Measurements from ENCODE around the gene CACNA2D3. TPM values are rescaled to one million over a fixed set of nuclear protein-coding genes. Genes with fewer than 3 reads are reported as not detected.

Gene CACNA2D3
- total RNA-seq, 1 experiment from 2014 or later = not detected

DNA sequence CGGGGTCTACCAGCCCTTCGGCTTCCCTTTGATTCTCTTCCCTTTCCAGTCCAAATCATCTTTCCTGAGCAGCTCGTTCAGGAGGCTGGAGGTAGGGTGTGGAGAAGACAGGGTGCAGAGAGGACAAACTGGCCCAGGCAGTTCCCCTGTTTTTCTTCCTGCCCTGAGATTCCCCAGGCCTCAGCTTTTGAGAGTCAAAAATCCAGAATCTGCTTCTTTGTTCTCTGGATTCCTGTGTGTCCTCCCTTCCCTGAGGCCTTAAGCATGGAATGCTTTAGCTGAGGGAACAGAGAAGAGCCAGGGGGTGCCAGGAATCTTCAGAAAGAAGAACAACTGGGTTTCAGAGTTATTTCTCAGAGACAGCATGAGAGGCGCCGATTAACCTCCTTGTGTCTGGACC, 832.2 kb downstream of the CACNA2D3 start:
- TF ChIP-seq EZH2 (IDR thresholded peaks at IDR 0.05; ENCODE audit: low read length, unreplicated experiment) = no peak
- TF ChIP-seq CTCF (conservative IDR thresholded peaks at IDR 0.05; ENCODE audit: low read depth, low read length) = no peak
- Histone ChIP-seq H2AFZ (ENCODE audit: low read length) (no peak overlapping the region), H3K9ac (ENCODE audit: low read length) (no peak overlapping the region), H3K27me3 (ENCODE audit: low read length) (no peaks in the 10 kb centered on the region), H3K79me2 (ENCODE audit: low read length) (no peaks in the 10 kb centered on the region), H4K20me1 (ENCODE audit: low read length) (no peaks in the 10 kb centered on the region), H3K4me1 (ENCODE audit: insufficient read depth, low read length) (0 out of 2 replicates have a peak, but pooled peaks cover 5% of the 10 kb centered on the region), H3K36me3 (ENCODE audit: low read depth, low read length) (no peaks in the 10 kb centered on the region), H3K9me2 (replicated peaks; ENCODE audit: low read length) (no peaks in the 10 kb centered on the region), H3K9me3 (ENCODE audit: low read length) (no peaks in the 10 kb centered on the region), H3F3A (ENCODE audit: low read length, unreplicated experiment) (no peaks in the 10 kb centered on the region), H3K4me2 (ENCODE audit: low read length) (no peak overlapping the region), H3K27ac (ENCODE audit: low read length) (no peak overlapping the region), H3K4me3 (ENCODE audit: low read length) (no peak overlapping the region)
- no peak for ATAC-seq
- intact Hi-C loops (cut with micrococcal nuclease) = no loop called here
- ChIA-PET POLR2A (ENCODE audit: unreplicated experiment) (no interaction called here), CTCF (no interaction called here)
- DNase-seq = no peak
- no TSS peak for BruUV-seq (replicated peaks)

- Histone ChIP-seq H3K4me2 (ENCODE audit: low read length) (no peak overlapping the region), H3K9ac (ENCODE audit: low read length) (no peak overlapping the region), H3K9me2 (replicated peaks; ENCODE audit: low read length) (no peaks in the 10 kb centered on the region), H3K27ac (ENCODE audit: low read length) (no peak overlapping the region), H3K36me3 (ENCODE audit: low read depth, low read length) (no peaks in the 10 kb centered on the region), H3K9me3 (ENCODE audit: low read length) (no peaks in the 10 kb centered on the region), H3K27me3 (ENCODE audit: low read length) (no peaks in the 10 kb centered on the region), H3F3A (ENCODE audit: low read length, unreplicated experiment) (no peaks in the 10 kb centered on the region), H2AFZ (ENCODE audit: low read length) (no peak overlapping the region), H3K79me2 (ENCODE audit: low read length) (no peaks in the 10 kb centered on the region), H3K4me3 (ENCODE audit: low read length) (no peak overlapping the region), H4K20me1 (ENCODE audit: low read length) (no peaks in the 10 kb centered on the region), H3K4me1 (ENCODE audit: insufficient read depth, low read length) (0 out of 2 replicates have a peak, but pooled peaks cover 5% of the 10 kb centered on the region)
- CTCF ChIA-PET = no interaction called here
- intact Hi-C loops (cut with micrococcal nuclease) = no loop called here
- TF ChIP-seq CTCF (conservative IDR thresholded peaks at IDR 0.05; ENCODE audit: low read depth, low read length) (no peak), EZH2phosphoT487 (IDR thresholded peaks at IDR 0.05; ENCODE audit: borderline replicate concordance, low read length) (no peak), EZH2 (IDR thresholded peaks at IDR 0.05; ENCODE audit: low read length, unreplicated experiment) (no peak)
- BruUV-seq (replicated peaks) = no TSS peak
- POLR2A ChIA-PET (ENCODE audit: unreplicated experiment) = no interaction called here
- ATAC-seq = no peak
- DNase-seq = no peak
Measured at GRCh38 chr3:54955496-54955895, 833.1 kb downstream of the CACNA2D3 start.

DNA sequence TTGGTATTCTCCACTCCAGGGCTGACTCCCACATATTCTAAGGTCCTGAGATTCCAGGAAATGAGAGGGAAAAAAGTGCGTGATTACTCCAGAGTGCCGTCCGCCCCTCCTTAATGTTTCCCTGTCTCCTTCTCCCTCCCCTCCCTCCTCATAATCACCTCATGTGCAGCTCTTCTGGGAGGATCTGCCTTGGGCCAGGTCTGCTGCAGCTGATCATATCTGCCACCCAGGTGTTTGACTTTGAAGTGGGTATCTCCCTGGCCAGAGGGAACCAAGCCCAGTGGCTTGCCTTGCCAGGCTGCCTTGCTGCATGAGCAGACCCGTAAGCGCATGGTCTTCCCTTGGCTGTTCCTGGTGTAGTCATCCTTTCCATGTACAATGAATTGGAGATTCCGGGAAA, 833.6 kb downstream of the CACNA2D3 start:
- Histone ChIP-seq H3K36me3 (ENCODE audit: low read depth, low read length) (no peaks in the 10 kb centered on the region), H2AFZ (ENCODE audit: low read length) (no peak overlapping the region), H3K27me3 (ENCODE audit: low read length) (no peaks in the 10 kb centered on the region), H3K79me2 (ENCODE audit: low read length) (no peaks in the 10 kb centered on the region), H3K4me2 (ENCODE audit: low read length) (no peak overlapping the region), H3K27ac (ENCODE audit: low read length) (no peak overlapping the region), H3K9me2 (replicated peaks; ENCODE audit: low read length) (no peaks in the 10 kb centered on the region), H3K9me3 (ENCODE audit: low read length) (no peaks in the 10 kb centered on the region), H3F3A (ENCODE audit: low read length, unreplicated experiment) (no peaks in the 10 kb centered on the region), H3K9ac (ENCODE audit: low read length) (no peak overlapping the region), H3K4me3 (ENCODE audit: low read length) (no peak overlapping the region), H3K4me1 (ENCODE audit: insufficient read depth, low read length) (0 out of 2 replicates have a peak, but pooled peaks cover 5% of the 10 kb centered on the region), H4K20me1 (ENCODE audit: low read length) (no peaks in the 10 kb centered on the region)
- intact Hi-C loops (cut with micrococcal nuclease) = no loop called here
- CTCF ChIA-PET = no interaction called here
- no peak for DNase-seq
- no TSS peak for BruUV-seq (replicated peaks)
- POLR2A ChIA-PET (ENCODE audit: unreplicated experiment) = no interaction called here
- no peak for ATAC-seq
- TF ChIP-seq EZH2 (IDR thresholded peaks at IDR 0.05; ENCODE audit: low read length, unreplicated experiment) (no peak), CTCF (conservative IDR thresholded peaks at IDR 0.05; ENCODE audit: low read depth, low read length) (no peak), EZH2phosphoT487 (IDR thresholded peaks at IDR 0.05; ENCODE audit: borderline replicate concordance, low read length) (no peak)
